ENCODE data around the gene KLK7.

DNA sequence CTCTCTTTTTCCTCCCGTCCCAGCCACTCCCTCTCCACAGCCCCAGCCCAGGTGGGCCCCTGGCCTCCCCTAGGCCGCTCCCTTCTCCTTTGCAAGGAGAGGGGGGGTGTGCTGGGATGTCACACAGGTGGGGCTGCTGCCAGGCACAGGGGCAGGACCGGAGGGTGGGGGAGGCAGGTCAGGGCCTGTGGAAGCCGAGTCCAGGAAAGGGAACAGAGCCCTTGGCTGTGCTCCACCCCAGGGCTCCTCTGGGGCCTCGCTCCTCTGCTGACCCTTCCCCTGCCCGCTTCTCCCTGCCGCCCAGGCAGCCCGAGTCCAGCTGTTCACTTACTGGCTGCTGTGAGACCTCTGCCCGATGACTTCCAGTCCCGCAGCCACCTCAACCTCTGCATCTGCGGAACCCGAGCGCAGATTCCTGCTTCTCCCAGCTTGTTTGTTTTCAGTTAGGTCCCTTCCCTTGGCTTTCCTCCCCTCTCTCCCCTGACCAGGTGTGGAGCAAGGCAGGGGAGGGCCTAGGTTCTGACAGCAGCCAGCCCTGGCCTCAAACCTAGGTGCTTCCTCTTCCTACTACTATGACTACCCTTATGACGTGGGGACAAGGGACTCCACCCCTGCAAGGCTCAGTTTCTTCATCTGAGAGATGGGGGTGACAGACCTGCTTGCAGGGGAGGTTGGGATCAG is 43.5 kb upstream of the KLK7 start:
- no peak for TF ChIP-seq CTCF (IDR thresholded peaks at IDR 0.05; ENCODE audit: low read depth, low read length)
- no peak for TF ChIP-seq POLR2A (IDR thresholded peaks at IDR 0.05; ENCODE audit: extremely low read depth, insufficient read length)

Data from NB4 (cell line).